HCT116 (cell line): ENCODE results near the gene ATG5. TPM values are rescaled to one million over a fixed set of nuclear protein-coding genes. Genes with fewer than 3 reads are reported as not detected.
A peak's percentile ranks its signal among the peaks of the same experiment; 100 is the strongest.

ENCODE experiments used
- ATAC-seq: fragments of 200-7000 bp; cut with Tn5 transposase; 2 replicates; pipeline ENCODE4 v1.9.1; 2020; ENCODE audit warnings: mild to moderate bottlenecking, moderate library complexity
- BruUV-seq: library from RNA; stranded (reverse); fragments of 400-500 nt; replicated peaks from 2 replicates; lab custom pipeline; 2021; lab: Mats Ljungman, UMichigan
- CTCF ChIA-PET: fragments of 300-600 bp; sonication (Branson Sonifier 250); formaldehyde crosslinking; loops from one replicate; lab custom pipeline; 2021; ENCODE audit warnings: antibody characterized with exemption; lab: Charles Lee
- POLR2A ChIA-PET: fragments of 300-600, 350-600 bp; sonication (Branson Sonifier 250); formaldehyde crosslinking; loops from one replicate; lab custom pipeline; 2021; ENCODE audit warnings: antibody characterized with exemption; lab: Charles Lee
- RAD21 ChIA-PET, 2 experiments: fragments of 300-600 bp; sonication (Branson Sonifier 250); formaldehyde crosslinking; loops; one replicate each; lab custom pipeline; 2023; ENCODE audit warnings: low total read pairs in 2 of 2; ENCODE audit not compliant: uncharacterized antibody in 2 of 2, unreplicated experiment in 2 of 2, low non-redundant PET in 1 of 2; lab: Charles Lee
- DNase-seq: peaks from one replicate; pipeline ENCODE4 v3.0.0-alpha.2; 2010; ENCODE audit warnings: low read depth, low spot score
- H2AFZ ChIP-seq: fragments of 200-600 bp; shearing (Covaris generic), sonication (generic); 2 replicates; pipeline ENCODE4 v1.6.1; 2017; ENCODE audit warnings: low read depth, mixed run types, mixed read lengths, antibody characterized with exemption, low read length; ENCODE audit not compliant: poor library complexity, severe bottlenecking
- H3K27ac ChIP-seq: 2 replicates; pipeline ENCODE4 v1.5.1; 2012; ENCODE audit warnings: low read depth, low read length
- H3K27me3 ChIP-seq: fragments of 200-600 bp; sonication (generic); 2 replicates; pipeline ENCODE4 v1.6.1; 2016; ENCODE audit warnings: mixed run types, low read length, mixed read lengths; ENCODE audit not compliant: insufficient read depth
- H3K36me3 ChIP-seq, 2 experiments: fragments of 200-500 bp in 1 of 2; fragments of 200-600 bp in 1 of 2; sonication (Bioruptor generic) in 1 of 2; sonication (generic) in 1 of 2; 2 replicates each; pipeline versions ENCODE4 v1.5.1 to v1.6.1; 2014 to 2016; ENCODE audit warnings: low read length in 2 of 2, inconsistent platforms in 1 of 2, mixed read lengths in 1 of 2, mixed run types in 1 of 2; ENCODE audit not compliant: insufficient read depth in 2 of 2, control insufficient read depth in 1 of 2
- H3K4me1 ChIP-seq, 2 experiments: fragments of 200-600 bp in 1 of 2; sonication (generic) in 1 of 2; 2 replicates each; pipeline versions ENCODE4 v1.5.1 to v1.6.1; 2012 to 2017; ENCODE audit warnings: low read length in 2 of 2, inconsistent platforms in 1 of 2, mild to moderate bottlenecking in 1 of 2, mixed read lengths in 1 of 2, mixed run types in 1 of 2, moderate library complexity in 1 of 2; ENCODE audit not compliant: insufficient read depth in 2 of 2, control insufficient read depth in 1 of 2
- H3K4me2 ChIP-seq: fragments of 200-600 bp; sonication (generic); 2 replicates; pipeline ENCODE4 v1.6.1; 2017; ENCODE audit warnings: mixed run types, low read length, mixed read lengths
- H3K4me3 ChIP-seq, 2 experiments: fragments of 200-600 bp in 1 of 2; sonication (generic) in 1 of 2; replicated peaks in 1 of 2; 2 replicates each; pipeline ENCODE4 v1.5.1; 2011 to 2016; ENCODE audit warnings: low read length in 2 of 2, control low read depth in 1 of 2, low read depth in 1 of 2, mild to moderate bottlenecking in 1 of 2, mixed read lengths in 1 of 2, mixed run types in 1 of 2
- H3K79me2 ChIP-seq: fragments of 200-600 bp; sonication (generic); 2 replicates; pipeline ENCODE4 v1.6.1; 2017; ENCODE audit warnings: mild to moderate bottlenecking, mixed run types, low read length, moderate library complexity, mixed read lengths; ENCODE audit not compliant: insufficient read depth
- H3K9ac ChIP-seq: fragments of 200-600 bp; sonication (generic); 2 replicates; pipeline ENCODE4 v1.6.1; 2016; ENCODE audit warnings: low read length, mixed read lengths
- H3K9me2 ChIP-seq: fragments of 200-600 bp; sonication (generic), shearing (Covaris generic); 2 replicates; pipeline ENCODE4 v1.6.1; 2017; ENCODE audit warnings: mixed run types, mild to moderate bottlenecking, moderate library complexity; ENCODE audit not compliant: insufficient read depth
- H3K9me3 ChIP-seq, 2 experiments: fragments of 200-500 bp in 1 of 2; fragments of 200-600 bp in 1 of 2; sonication (Bioruptor generic) in 1 of 2; sonication (generic) in 1 of 2; 2 replicates each; pipeline ENCODE4 v1.6.1; 2014 to 2017; ENCODE audit warnings: low read length in 2 of 2, mixed read lengths in 2 of 2, inconsistent platforms in 1 of 2, low read depth in 1 of 2, mild to moderate bottlenecking in 1 of 2, mixed run types in 1 of 2, moderate library complexity in 1 of 2; ENCODE audit not compliant: control insufficient read depth in 1 of 2, insufficient read depth in 1 of 2
- H4K20me1 ChIP-seq: fragments of 200-600 bp; sonication (generic), shearing (Covaris generic); 2 replicates; pipeline ENCODE4 v1.6.1; 2017; ENCODE audit warnings: mixed run types, mild to moderate bottlenecking, moderate library complexity; ENCODE audit not compliant: insufficient read depth
- ATF3 ChIP-seq: IDR thresholded peaks from 2 replicates; pipeline ENCODE4 v1.6.1; 2012
- CBX3 ChIP-seq: IDR thresholded peaks from 2 replicates; pipeline ENCODE4 v1.6.1; 2012; ENCODE audit warnings: low read depth
- EGR1 ChIP-seq: IDR thresholded peaks from 2 replicates; pipeline ENCODE4 v1.6.1; 2012; ENCODE audit warnings: low read depth
- RAD21 ChIP-seq: IDR thresholded peaks from 2 replicates; pipeline ENCODE4 v1.6.1; 2012; ENCODE audit warnings: low read depth, mild to moderate bottlenecking
- SIN3A ChIP-seq: IDR thresholded peaks from 2 replicates; pipeline ENCODE4 v1.6.1; 2012; ENCODE audit warnings: low read depth
- TCF7L2 ChIP-seq: IDR thresholded peaks from 2 replicates; pipeline ENCODE4 v1.7.0; 2011; ENCODE audit warnings: borderline replicate concordance, inconsistent platforms; ENCODE audit not compliant: insufficient read depth, insufficient read length; ENCODE audit errors: extremely low read depth
- ZNF274 ChIP-seq: fragments of 200-500 bp; sonication (Bioruptor generic); IDR thresholded peaks from 2 replicates; pipeline ENCODE4 v1.6.1; 2014; ENCODE audit warnings: mild to moderate bottlenecking, low read depth, low read length, inconsistent platforms
- intact Hi-C: fragments of 100-400 bp; cut with micrococcal nuclease; formaldehyde crosslinking; loops from 2 replicates; pipeline ENCODE4 v1.10.0; 2022
- total RNA-seq: library from RNA; stranded (reverse); gene quantifications from one replicate; pipeline ENCODE4 v1.2.1, GENCODE V29; 2021; ENCODE audit not compliant: unreplicated experiment
- TF ChIP-seq, protein P1 (sequence below): IDR thresholded peaks from 2 replicates; pipeline ENCODE4 v1.6.1; 2012; ENCODE audit warnings: low read depth
- TF ChIP-seq, protein P2 (sequence below): IDR thresholded peaks from 2 replicates; pipeline ENCODE4 v1.6.1; 2011; ENCODE audit warnings: mild to moderate bottlenecking, low read length, moderate library complexity; ENCODE audit not compliant: insufficient replicate concordance; ENCODE audit errors: extremely low read depth

ATG5 gene
- total RNA-seq, 1 experiment from 2014 or later = 39.6 TPM

DNA sequence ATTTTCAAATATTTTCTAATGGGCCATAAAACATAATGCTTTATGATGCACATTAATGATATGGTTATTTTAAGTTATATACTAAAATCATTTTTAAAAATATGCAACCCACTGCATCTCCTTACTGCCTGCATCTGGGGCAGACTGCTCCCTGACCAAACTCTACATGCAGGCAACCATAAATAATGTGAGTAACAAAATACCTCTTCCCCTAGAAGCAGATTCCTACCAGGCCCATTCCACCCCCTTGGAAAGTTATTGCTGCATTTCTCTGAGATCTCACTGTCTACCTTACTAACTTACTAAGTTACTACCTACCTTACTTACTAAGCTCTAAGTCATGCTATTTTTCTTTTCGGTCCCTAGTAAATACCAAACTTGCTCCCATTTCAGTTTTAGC is 71.8 kb downstream of the ATG5 start:
- H3K9me2 ChIP-seq = no peaks in the 10 kb centered on the region
- H3K36me3 ChIP-seq = no peaks in the 10 kb centered on the region
- no peak for TF ChIP-seq TCF7L2
- TF ChIP-seq ATF3 = no peak
- TF ChIP-seq ZNF274 = no peak
- TF ChIP-seq, protein P1, sequence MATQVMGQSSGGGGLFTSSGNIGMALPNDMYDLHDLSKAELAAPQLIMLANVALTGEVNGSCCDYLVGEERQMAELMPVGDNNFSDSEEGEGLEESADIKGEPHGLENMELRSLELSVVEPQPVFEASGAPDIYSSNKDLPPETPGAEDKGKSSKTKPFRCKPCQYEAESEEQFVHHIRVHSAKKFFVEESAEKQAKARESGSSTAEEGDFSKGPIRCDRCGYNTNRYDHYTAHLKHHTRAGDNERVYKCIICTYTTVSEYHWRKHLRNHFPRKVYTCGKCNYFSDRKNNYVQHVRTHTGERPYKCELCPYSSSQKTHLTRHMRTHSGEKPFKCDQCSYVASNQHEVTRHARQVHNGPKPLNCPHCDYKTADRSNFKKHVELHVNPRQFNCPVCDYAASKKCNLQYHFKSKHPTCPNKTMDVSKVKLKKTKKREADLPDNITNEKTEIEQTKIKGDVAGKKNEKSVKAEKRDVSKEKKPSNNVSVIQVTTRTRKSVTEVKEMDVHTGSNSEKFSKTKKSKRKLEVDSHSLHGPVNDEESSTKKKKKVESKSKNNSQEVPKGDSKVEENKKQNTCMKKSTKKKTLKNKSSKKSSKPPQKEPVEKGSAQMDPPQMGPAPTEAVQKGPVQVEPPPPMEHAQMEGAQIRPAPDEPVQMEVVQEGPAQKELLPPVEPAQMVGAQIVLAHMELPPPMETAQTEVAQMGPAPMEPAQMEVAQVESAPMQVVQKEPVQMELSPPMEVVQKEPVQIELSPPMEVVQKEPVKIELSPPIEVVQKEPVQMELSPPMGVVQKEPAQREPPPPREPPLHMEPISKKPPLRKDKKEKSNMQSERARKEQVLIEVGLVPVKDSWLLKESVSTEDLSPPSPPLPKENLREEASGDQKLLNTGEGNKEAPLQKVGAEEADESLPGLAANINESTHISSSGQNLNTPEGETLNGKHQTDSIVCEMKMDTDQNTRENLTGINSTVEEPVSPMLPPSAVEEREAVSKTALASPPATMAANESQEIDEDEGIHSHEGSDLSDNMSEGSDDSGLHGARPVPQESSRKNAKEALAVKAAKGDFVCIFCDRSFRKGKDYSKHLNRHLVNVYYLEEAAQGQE = no peak
- TF ChIP-seq EGR1 = no peak
- TF ChIP-seq, protein P2, sequence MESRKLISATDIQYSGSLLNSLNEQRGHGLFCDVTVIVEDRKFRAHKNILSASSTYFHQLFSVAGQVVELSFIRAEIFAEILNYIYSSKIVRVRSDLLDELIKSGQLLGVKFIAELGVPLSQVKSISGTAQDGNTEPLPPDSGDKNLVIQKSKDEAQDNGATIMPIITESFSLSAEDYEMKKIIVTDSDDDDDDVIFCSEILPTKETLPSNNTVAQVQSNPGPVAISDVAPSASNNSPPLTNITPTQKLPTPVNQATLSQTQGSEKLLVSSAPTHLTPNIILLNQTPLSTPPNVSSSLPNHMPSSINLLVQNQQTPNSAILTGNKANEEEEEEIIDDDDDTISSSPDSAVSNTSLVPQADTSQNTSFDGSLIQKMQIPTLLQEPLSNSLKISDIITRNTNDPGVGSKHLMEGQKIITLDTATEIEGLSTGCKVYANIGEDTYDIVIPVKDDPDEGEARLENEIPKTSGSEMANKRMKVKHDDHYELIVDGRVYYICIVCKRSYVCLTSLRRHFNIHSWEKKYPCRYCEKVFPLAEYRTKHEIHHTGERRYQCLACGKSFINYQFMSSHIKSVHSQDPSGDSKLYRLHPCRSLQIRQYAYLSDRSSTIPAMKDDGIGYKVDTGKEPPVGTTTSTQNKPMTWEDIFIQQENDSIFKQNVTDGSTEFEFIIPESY = no peak
- no peak for TF ChIP-seq CBX3
- no peak for TF ChIP-seq SIN3A
- TF ChIP-seq RAD21 = no peak
- POLR2A ChIA-PET = no interaction called here
- H4K20me1 ChIP-seq = peaks cover 12% of the 10 kb centered on the region; the same call in 1 of the 2 replicates
- RAD21 ChIA-PET = no interaction called here
- H3K9ac ChIP-seq = no peak overlapping the region
- peak overlapping the region; percentile 8; the same call in 1 of the 2 replicates for H3K4me2 ChIP-seq
- H3K9me3 ChIP-seq = no peaks in the 10 kb centered on the region
- DNase-seq = no peak
- CTCF ChIA-PET = no interaction called here
- intact Hi-C loops = no loop called here
- no peak overlapping the region for H2AFZ ChIP-seq
- no TSS peak for BruUV-seq
- H3K27me3 ChIP-seq = no peaks in the 10 kb centered on the region
- no peak for ATAC-seq
- no peak overlapping the region for H3K27ac ChIP-seq
- H3K4me1 ChIP-seq = peaks cover 11 to 30% of the 10 kb centered on the region in 2 experiments; a peak in 3 of 4 replicates
- peaks cover 53% of the 10 kb centered on the region for H3K79me2 ChIP-seq
- no peak overlapping the region for H3K4me3 ChIP-seq
